Spleen (tissue), 7 donors: ENCODE data around the gene WAS.

Source experiments
- POLR2A ChIP-seq, 3 donors: fragments of 450-650 bp; IDR thresholded peaks; one replicate each; pipeline ENCODE4 v1.5.1; 2017; ENCODE audit warnings: antibody characterized with exemption in 3 of 3, mild to moderate bottlenecking in 1 of 3
- TF ChIP-seq, protein P1 (sequence below), 11 experiments: fragments of 200-600 bp in 7 of 11; fragments of 450-650 bp in 4 of 11; sonication (generic) in 4 of 11; IDR thresholded peaks in 8 of 11; conservative IDR thresholded peaks in 3 of 11; 1 replicate in 7 of 11; 2 replicates in 4 of 11; pipeline versions ENCODE4 v1.4.0 to v1.8.0; 2016 to 2021; ENCODE audit warnings: antibody characterized with exemption in 11 of 11, inconsistent platforms in 4 of 11, mild to moderate bottlenecking in 1 of 11
- donor health status: DM: no; HTN: no; CAD: no; lungs with moderate emphysema.
- donor health status: DM: no; HTN: no; CAD: no.
- donor health status: DM: no; HTN: no; CAD: no.

DNA sequence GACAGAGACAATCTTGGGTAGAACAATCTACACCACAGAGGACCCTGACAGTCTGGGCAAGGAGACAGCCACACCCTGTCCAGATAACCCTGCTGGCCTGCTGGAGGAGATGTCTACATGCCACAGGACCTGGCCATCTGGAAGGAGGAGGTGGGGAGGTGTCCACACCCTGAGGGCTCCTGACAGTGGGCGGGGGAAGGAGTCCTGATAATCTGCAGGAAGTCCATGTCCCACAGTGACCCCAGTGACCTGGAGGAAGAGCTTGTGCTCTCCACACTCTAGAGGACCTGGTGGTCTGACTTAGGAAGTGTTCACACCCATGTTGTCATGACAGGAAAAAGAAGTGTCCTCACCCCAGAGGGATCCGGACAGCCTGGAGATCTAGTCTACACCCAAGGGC lies 18.4 kb downstream of the WAS start:
- TF ChIP-seq POLR2A (IDR thresholded peaks at IDR 0.05): no peak
- TF ChIP-seq, protein P1, sequence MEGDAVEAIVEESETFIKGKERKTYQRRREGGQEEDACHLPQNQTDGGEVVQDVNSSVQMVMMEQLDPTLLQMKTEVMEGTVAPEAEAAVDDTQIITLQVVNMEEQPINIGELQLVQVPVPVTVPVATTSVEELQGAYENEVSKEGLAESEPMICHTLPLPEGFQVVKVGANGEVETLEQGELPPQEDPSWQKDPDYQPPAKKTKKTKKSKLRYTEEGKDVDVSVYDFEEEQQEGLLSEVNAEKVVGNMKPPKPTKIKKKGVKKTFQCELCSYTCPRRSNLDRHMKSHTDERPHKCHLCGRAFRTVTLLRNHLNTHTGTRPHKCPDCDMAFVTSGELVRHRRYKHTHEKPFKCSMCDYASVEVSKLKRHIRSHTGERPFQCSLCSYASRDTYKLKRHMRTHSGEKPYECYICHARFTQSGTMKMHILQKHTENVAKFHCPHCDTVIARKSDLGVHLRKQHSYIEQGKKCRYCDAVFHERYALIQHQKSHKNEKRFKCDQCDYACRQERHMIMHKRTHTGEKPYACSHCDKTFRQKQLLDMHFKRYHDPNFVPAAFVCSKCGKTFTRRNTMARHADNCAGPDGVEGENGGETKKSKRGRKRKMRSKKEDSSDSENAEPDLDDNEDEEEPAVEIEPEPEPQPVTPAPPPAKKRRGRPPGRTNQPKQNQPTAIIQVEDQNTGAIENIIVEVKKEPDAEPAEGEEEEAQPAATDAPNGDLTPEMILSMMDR (IDR thresholded peaks at IDR 0.05 in 8 of 11, conservative IDR thresholded peaks at IDR 0.05 in 3 of 11): no peak
